Astrocyte (in vitro differentiated cells and primary cell): ENCODE results near the gene CTR9. TPM values are rescaled to one million over a fixed set of nuclear protein-coding genes. Genes with fewer than 3 reads are reported as not detected.

Experiments
- DNase-seq: peaks from one replicate; pipeline ENCODE4 v3.0.0-alpha.2; 2010; ENCODE audit warnings: low read depth
- FAIRE-seq: peaks from 2 replicates; lab custom pipeline; 2011; peaks lifted over from hg19 to GRCh38; lab: Jason Lieb, UNC
- H2AFZ ChIP-seq: 2 replicates; pipeline ENCODE4 v1.6.0; 2012; ENCODE audit warnings: low read depth, low read length, inconsistent platforms
- H3K27ac ChIP-seq: 2 replicates; pipeline ENCODE4 v1.5.1; 2011; ENCODE audit warnings: low read depth, low read length, inconsistent platforms
- H3K27me3 ChIP-seq: 2 replicates; pipeline ENCODE4 v1.6.0; 2011; ENCODE audit warnings: low read length, inconsistent platforms; ENCODE audit not compliant: insufficient read depth
- H3K36me3 ChIP-seq: 2 replicates; pipeline ENCODE4 v1.5.1; 2011; ENCODE audit warnings: low read length, inconsistent platforms; ENCODE audit not compliant: insufficient read depth
- H3K4me1 ChIP-seq: 2 replicates; pipeline ENCODE4 v1.5.1; 2011; ENCODE audit warnings: low read length, inconsistent platforms; ENCODE audit not compliant: insufficient read depth
- H3K4me2 ChIP-seq: 2 replicates; pipeline ENCODE4 v1.6.0; 2012; ENCODE audit warnings: low read length, inconsistent platforms
- H3K4me3 ChIP-seq: 2 replicates; pipeline ENCODE4 v1.5.1; 2011; ENCODE audit warnings: low read depth, mild to moderate bottlenecking, low read length, inconsistent platforms; ENCODE audit not compliant: insufficient read depth
- H3K79me2 ChIP-seq: 2 replicates; pipeline ENCODE4 v1.6.0; 2012; ENCODE audit warnings: mild to moderate bottlenecking, low read length, inconsistent platforms; ENCODE audit not compliant: insufficient read depth
- H3K9ac ChIP-seq: 2 replicates; pipeline ENCODE4 v1.6.0; 2012; ENCODE audit warnings: mild to moderate bottlenecking, low read length, inconsistent platforms
- H3K9me3 ChIP-seq: 2 replicates; pipeline ENCODE4 v1.5.1; 2012; ENCODE audit warnings: low read depth, mild to moderate bottlenecking, low read length, inconsistent platforms; ENCODE audit not compliant: insufficient read depth
- H4K20me1 ChIP-seq: 2 replicates; pipeline ENCODE4 v1.6.0; 2012; ENCODE audit warnings: low read length, inconsistent platforms; ENCODE audit not compliant: insufficient read depth
- H3K27ac Mint-ChIP-seq: one replicate; pipeline ENCODE4 v1.8.0; 2021; ENCODE audit warnings: mild to moderate bottlenecking, mixed read lengths; ENCODE audit not compliant: unreplicated experiment
- H3K27me3 Mint-ChIP-seq: one replicate; pipeline ENCODE4 v1.8.0; 2021; ENCODE audit warnings: low read depth, mixed read lengths; ENCODE audit not compliant: unreplicated experiment
- H3K36me3 Mint-ChIP-seq: one replicate; pipeline ENCODE4 v1.8.0; 2021; ENCODE audit warnings: low read depth, mixed read lengths; ENCODE audit not compliant: unreplicated experiment
- H3K4me1 Mint-ChIP-seq: one replicate; pipeline ENCODE4 v1.8.0; 2021; ENCODE audit warnings: low read depth, mixed read lengths; ENCODE audit not compliant: unreplicated experiment
- H3K4me3 Mint-ChIP-seq: one replicate; pipeline ENCODE4 v1.8.0; 2021; ENCODE audit warnings: mild to moderate bottlenecking, moderate library complexity, mixed read lengths; ENCODE audit not compliant: unreplicated experiment
- H3K9me3 Mint-ChIP-seq: one replicate; pipeline ENCODE4 v1.8.0; 2021; ENCODE audit warnings: mild to moderate bottlenecking, mixed read lengths; ENCODE audit not compliant: unreplicated experiment
- EZH2 ChIP-seq: IDR thresholded peaks from 2 replicates; pipeline ENCODE4 v1.6.1; 2012; ENCODE audit warnings: mild to moderate bottlenecking, low read length, inconsistent platforms; ENCODE audit not compliant: insufficient read depth
- total RNA-seq: library from RNA; stranded (reverse); gene quantifications from 2 replicates; pipeline ENCODE4 v1.2.1, GENCODE V29; 2021
- TF ChIP-seq, protein P1 (sequence below): IDR thresholded peaks from 2 replicates; pipeline ENCODE4 v1.5.1; 2011; ENCODE audit warnings: low read depth, mild to moderate bottlenecking, inconsistent platforms, low read length, moderate library complexity; ENCODE audit not compliant: insufficient read depth

Gene CTR9
- total RNA-seq, 1 donor from 2014 or later: 29.3 TPM

DNA sequence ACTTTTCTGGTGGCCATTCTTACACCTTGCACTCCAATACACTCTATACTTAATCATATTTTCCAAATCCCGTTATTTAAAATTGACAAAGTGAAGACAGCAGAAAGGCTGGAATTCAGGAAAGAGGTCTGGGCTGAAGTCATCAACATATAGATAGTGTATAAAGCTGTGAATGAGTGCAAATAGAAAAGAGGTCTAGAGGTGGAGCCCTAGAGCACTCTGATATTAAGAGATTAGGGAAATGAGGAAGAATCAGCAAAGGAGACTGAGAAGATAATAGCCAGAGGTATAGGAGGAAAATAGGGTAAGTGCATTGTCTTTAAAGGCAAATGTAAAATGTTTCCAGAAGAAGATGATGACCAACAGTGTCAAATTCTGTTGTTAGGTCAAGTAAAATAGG, 7.9 kb downstream of the CTR9 start:
- Mint-ChIP-seq H3K27ac (no peak overlapping the region), H3K4me3 (no peak overlapping the region), H3K9me3 (no peaks in the 10 kb centered on the region), H3K4me1 (peaks cover 3% of the 10 kb centered on the region), H3K36me3 (peaks cover 6% of the 10 kb centered on the region), H3K27me3 (no peaks in the 10 kb centered on the region)
- H3K9me3 ChIP-seq: no peaks in the 10 kb centered on the region
- no peak overlapping the region for H3K4me3 ChIP-seq
- peaks cover 69% of the 10 kb centered on the region for H3K36me3 ChIP-seq
- TF ChIP-seq EZH2: no peak
- peaks cover 12% of the 10 kb centered on the region for H4K20me1 ChIP-seq
- no peak overlapping the region for H2AFZ ChIP-seq
- no peaks in the 10 kb centered on the region for H3K4me1 ChIP-seq
- no peak overlapping the region for H3K27ac ChIP-seq
- H3K4me2 ChIP-seq: no peak overlapping the region
- H3K9ac ChIP-seq: no peak overlapping the region
- DNase-seq: no peak
- no peak for FAIRE-seq
- H3K79me2 ChIP-seq: no peaks in the 10 kb centered on the region
- no peaks in the 10 kb centered on the region for H3K27me3 ChIP-seq

DNA sequence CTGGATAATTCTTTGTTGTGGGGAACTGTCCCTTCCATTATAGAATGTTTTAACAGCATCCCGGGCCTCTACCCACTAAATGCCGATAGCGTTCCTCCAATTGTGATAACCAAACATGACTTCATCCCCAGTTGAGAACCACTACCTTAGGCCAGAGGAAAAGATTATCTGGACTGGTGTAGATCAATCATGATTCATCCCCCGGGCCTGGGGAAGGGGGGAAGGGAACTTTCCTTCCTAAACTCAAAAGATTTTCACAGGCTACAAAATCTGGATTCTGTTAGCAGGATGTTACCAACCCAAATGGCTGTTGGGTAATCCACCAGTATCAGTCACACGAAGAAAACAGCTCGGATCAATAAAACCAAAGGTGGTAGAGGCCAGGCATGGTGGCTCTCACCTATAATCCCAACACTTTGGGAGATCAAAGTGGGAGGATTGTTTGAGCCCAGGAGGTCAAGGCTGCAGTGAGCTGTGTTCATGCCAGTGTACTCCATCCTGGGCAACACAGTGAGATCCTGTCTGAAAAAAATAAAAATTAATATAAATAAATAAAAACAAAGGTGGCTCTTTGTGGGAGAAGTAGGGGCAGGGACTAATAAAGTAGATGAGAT, 10.1 kb downstream of the CTR9 start:
- FAIRE-seq: no peak

DNA sequence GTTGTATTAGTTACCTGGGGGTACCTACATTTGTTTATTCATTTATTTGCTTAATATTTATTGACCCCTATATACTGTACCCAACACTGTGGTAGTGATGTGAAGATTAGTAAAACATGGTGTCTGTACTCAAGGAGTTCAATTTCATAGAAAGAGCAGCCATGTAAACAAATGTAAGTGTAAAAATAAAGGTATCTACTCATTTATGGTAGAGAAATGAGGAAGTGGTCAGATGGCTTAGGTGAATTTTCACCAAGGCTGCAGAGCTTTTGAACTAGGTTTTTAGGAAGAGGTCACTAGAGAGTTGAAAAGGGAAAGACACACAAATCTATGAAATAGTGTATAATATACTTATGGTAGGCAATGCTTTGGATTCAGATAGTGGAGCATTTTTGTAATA, 11.1 kb downstream of the CTR9 start:
- no peaks in the 10 kb centered on the region for H3K79me2 ChIP-seq
- no peaks in the 10 kb centered on the region for H3K27me3 ChIP-seq
- no peaks in the 10 kb centered on the region for H3K9me3 Mint-ChIP-seq
- peaks cover 68% of the 10 kb centered on the region for H3K36me3 ChIP-seq
- no peaks in the 10 kb centered on the region for H3K27me3 Mint-ChIP-seq
- FAIRE-seq: no peak
- H3K4me2 ChIP-seq: no peak overlapping the region
- no peak overlapping the region for H3K9ac ChIP-seq
- H3K4me1 Mint-ChIP-seq: peaks cover 3% of the 10 kb centered on the region
- H3K4me3 Mint-ChIP-seq: no peak overlapping the region
- TF ChIP-seq, protein P1, sequence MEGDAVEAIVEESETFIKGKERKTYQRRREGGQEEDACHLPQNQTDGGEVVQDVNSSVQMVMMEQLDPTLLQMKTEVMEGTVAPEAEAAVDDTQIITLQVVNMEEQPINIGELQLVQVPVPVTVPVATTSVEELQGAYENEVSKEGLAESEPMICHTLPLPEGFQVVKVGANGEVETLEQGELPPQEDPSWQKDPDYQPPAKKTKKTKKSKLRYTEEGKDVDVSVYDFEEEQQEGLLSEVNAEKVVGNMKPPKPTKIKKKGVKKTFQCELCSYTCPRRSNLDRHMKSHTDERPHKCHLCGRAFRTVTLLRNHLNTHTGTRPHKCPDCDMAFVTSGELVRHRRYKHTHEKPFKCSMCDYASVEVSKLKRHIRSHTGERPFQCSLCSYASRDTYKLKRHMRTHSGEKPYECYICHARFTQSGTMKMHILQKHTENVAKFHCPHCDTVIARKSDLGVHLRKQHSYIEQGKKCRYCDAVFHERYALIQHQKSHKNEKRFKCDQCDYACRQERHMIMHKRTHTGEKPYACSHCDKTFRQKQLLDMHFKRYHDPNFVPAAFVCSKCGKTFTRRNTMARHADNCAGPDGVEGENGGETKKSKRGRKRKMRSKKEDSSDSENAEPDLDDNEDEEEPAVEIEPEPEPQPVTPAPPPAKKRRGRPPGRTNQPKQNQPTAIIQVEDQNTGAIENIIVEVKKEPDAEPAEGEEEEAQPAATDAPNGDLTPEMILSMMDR: no peak
- TF ChIP-seq EZH2: no peak
- no peak overlapping the region for H3K27ac ChIP-seq
- H3K9me3 ChIP-seq: no peaks in the 10 kb centered on the region
- H4K20me1 ChIP-seq: peaks cover 12% of the 10 kb centered on the region
- H3K4me1 ChIP-seq: no peaks in the 10 kb centered on the region
- H3K27ac Mint-ChIP-seq: no peak overlapping the region
- no peak for DNase-seq
- H3K4me3 ChIP-seq: no peak overlapping the region
- H2AFZ ChIP-seq: no peak overlapping the region
- peaks cover 7% of the 10 kb centered on the region for H3K36me3 Mint-ChIP-seq

More for the DNA sequence above, 10.1 kb downstream of the CTR9 start:
- no peak overlapping the region for H3K4me2 ChIP-seq
- H3K4me3 Mint-ChIP-seq: no peak overlapping the region
- H4K20me1 ChIP-seq: peaks cover 12% of the 10 kb centered on the region
- DNase-seq: no peak
- H3K9ac ChIP-seq: no peak overlapping the region
- H3K27me3 ChIP-seq: no peaks in the 10 kb centered on the region
- no peaks in the 10 kb centered on the region for H3K9me3 ChIP-seq
- no peaks in the 10 kb centered on the region for H3K4me1 ChIP-seq
- no peak overlapping the region for H2AFZ ChIP-seq
- no peaks in the 10 kb centered on the region for H3K27me3 Mint-ChIP-seq
- H3K27ac Mint-ChIP-seq: no peak overlapping the region
- H3K36me3 Mint-ChIP-seq: peaks cover 7% of the 10 kb centered on the region
- H3K9me3 Mint-ChIP-seq: no peaks in the 10 kb centered on the region
- TF ChIP-seq EZH2: no peak
- TF ChIP-seq, protein P1: no peak
- peaks cover 3% of the 10 kb centered on the region for H3K4me1 Mint-ChIP-seq
- H3K4me3 ChIP-seq: no peak overlapping the region
- no peak overlapping the region for H3K27ac ChIP-seq
- peaks cover 71% of the 10 kb centered on the region for H3K36me3 ChIP-seq
- H3K79me2 ChIP-seq: no peaks in the 10 kb centered on the region
